CD14-positive monocyte (primary cell): ENCODE results near the gene MYH16. TPM values are rescaled to one million over a fixed set of nuclear protein-coding genes. Genes with fewer than 3 reads are reported as not detected.

Experiments
- DNase-seq, 3 donors: peaks; one replicate each; pipeline ENCODE4 v3.0.0-alpha.2; 2011 to 2022
- H2AFZ ChIP-seq: 2 replicates; pipeline ENCODE4 v1.6.0; 2012; ENCODE audit warnings: mild to moderate bottlenecking, low read depth, low read length, inconsistent platforms; ENCODE audit not compliant: insufficient read depth, poor library complexity, severe bottlenecking
- H3K27ac ChIP-seq, 2 donors: 1 replicate in 1 of 2; 2 replicates in 1 of 2; pipeline ENCODE4 v1.5.1; 2012 to 2013; ENCODE audit warnings: low read length in 2 of 2, control low read depth in 1 of 2, inconsistent platforms in 1 of 2, low read depth in 1 of 2, mild to moderate bottlenecking in 1 of 2
- H3K27me3 ChIP-seq, 2 donors: one replicate each; pipeline versions ENCODE4 v1.6.0 to v1.6.1; 2011 to 2013; ENCODE audit warnings: low read length in 2 of 2; ENCODE audit not compliant: control insufficient read depth in 2 of 2, insufficient read depth in 2 of 2
- H3K36me3 ChIP-seq, 2 donors: replicated peaks in 1 of 2; 1 replicate in 1 of 2; 2 replicates in 1 of 2; pipeline versions ENCODE4 v1.5.1 to v1.6.1; 2012 to 2013; ENCODE audit warnings: low read length in 2 of 2, control low read depth in 1 of 2, inconsistent platforms in 1 of 2, mild to moderate bottlenecking in 1 of 2; ENCODE audit not compliant: insufficient read depth in 2 of 2, control insufficient read depth in 1 of 2
- H3K4me1 ChIP-seq, 2 donors: 1 replicate in 1 of 2; 2 replicates in 1 of 2; pipeline versions ENCODE4 v1.5.1 to v1.6.1; 2012 to 2013; ENCODE audit warnings: low read length in 2 of 2, control low read depth in 1 of 2, inconsistent platforms in 1 of 2, mild to moderate bottlenecking in 1 of 2, moderate library complexity in 1 of 2; ENCODE audit not compliant: insufficient read depth in 2 of 2, control insufficient read depth in 1 of 2
- H3K4me2 ChIP-seq: replicated peaks from 2 replicates; pipeline ENCODE3; 2012; ENCODE audit warnings: low read length, moderate library complexity, mild to moderate bottlenecking; ENCODE audit not compliant: poor library complexity, severe bottlenecking; ENCODE audit errors: extremely low read depth
- H3K4me3 ChIP-seq, 3 experiments: fragments of 200-600 bp in 1 of 3; sonication (generic) in 1 of 3; replicated peaks in 1 of 3; 1 replicate in 2 of 3; 2 replicates in 1 of 3; pipeline ENCODE4 v1.5.1; 2011 to 2013; ENCODE audit warnings: low read length in 3 of 3, mild to moderate bottlenecking in 3 of 3, control low read depth in 2 of 3, low read depth in 2 of 3, inconsistent platforms in 1 of 3, moderate library complexity in 1 of 3
- H3K79me2 ChIP-seq: 2 replicates; pipeline ENCODE4 v1.6.0; 2012; ENCODE audit warnings: mild to moderate bottlenecking, control low read depth, inconsistent platforms, low read length, moderate library complexity; ENCODE audit not compliant: insufficient read depth
- H3K9ac ChIP-seq: 2 replicates; pipeline ENCODE4 v1.6.0; 2017; ENCODE audit warnings: low read length, mild to moderate bottlenecking; ENCODE audit not compliant: insufficient read depth, poor library complexity, severe bottlenecking
- H3K9me3 ChIP-seq, 2 donors: replicated peaks in 1 of 2; 1 replicate in 1 of 2; 2 replicates in 1 of 2; pipeline versions ENCODE4 v1.5.1 to v1.6.1; 2012 to 2013; ENCODE audit warnings: low read length in 2 of 2, control low read depth in 1 of 2; ENCODE audit not compliant: control insufficient read depth in 1 of 2, insufficient read depth in 1 of 2
- H4K20me1 ChIP-seq: 2 replicates; pipeline ENCODE4 v1.6.0; 2012; ENCODE audit warnings: mild to moderate bottlenecking, low read length, control low read depth, moderate library complexity; ENCODE audit not compliant: insufficient read depth
- H3K27ac Mint-ChIP-seq, 7 donors: one replicate each; pipeline ENCODE4 v1.8.0; 2020; ENCODE audit warnings: mild to moderate bottlenecking in 7 of 7, mixed read lengths in 7 of 7, moderate library complexity in 6 of 7, inconsistent platforms in 2 of 7
- H3K27me3 Mint-ChIP-seq, 3 donors: one replicate each; pipeline ENCODE4 v1.8.0; 2021 to 2022; ENCODE audit warnings: low read depth in 3 of 3, mild to moderate bottlenecking in 3 of 3, mixed read lengths in 3 of 3, moderate library complexity in 3 of 3, inconsistent platforms in 1 of 3
- H3K36me3 Mint-ChIP-seq, 2 donors: one replicate each; pipeline ENCODE4 v1.8.0; 2020; ENCODE audit warnings: mixed read lengths in 2 of 2, inconsistent platforms in 1 of 2, mild to moderate bottlenecking in 1 of 2
- H3K4me1 Mint-ChIP-seq: one replicate; pipeline ENCODE4 v1.8.0; 2020; ENCODE audit warnings: mild to moderate bottlenecking, mixed read lengths
- H3K4me3 Mint-ChIP-seq, 2 donors: one replicate each; pipeline ENCODE4 v1.8.0; 2020; ENCODE audit warnings: mild to moderate bottlenecking in 2 of 2, mixed read lengths in 2 of 2, moderate library complexity in 1 of 2
- H3K9me3 Mint-ChIP-seq, 7 donors: one replicate each; pipeline ENCODE4 v1.8.0; 2020 to 2022; ENCODE audit warnings: mixed read lengths in 7 of 7, mild to moderate bottlenecking in 6 of 7, moderate library complexity in 6 of 7, inconsistent platforms in 2 of 7
- CTCF ChIP-seq: fragments of 200-600 bp; IDR thresholded peaks from one replicate; pipeline ENCODE4 v1.8.0; 2022; ENCODE audit warnings: antibody characterized with exemption, mild to moderate bottlenecking
- WGBS: methylation state at CpG from one replicate; pipeline ENCODE4 v1.1.5; 2013; ENCODE audit warnings: missing lambda C conversion rate; ENCODE audit not compliant: insufficient coverage; 5-methylcytosine and 5-hydroxymethylcytosine counted together
- intact Hi-C, 2 donors: fragments of 100-400 bp; cut with micrococcal nuclease; formaldehyde crosslinking; loops; one replicate each; pipeline versions ENCODE4 v1.15.0 to v1.15.1; 2023
- polyA plus RNA-seq, 3 donors: library from polyadenylated mRNA; depleted of rRNA in 1 of 3; unstranded in 2 of 3; stranded (reverse) in 1 of 3; fragments of 300-500 nt in 2 of 3; fragments of >200 nt in 1 of 3; fragmentation: Illumina TruSeq in 2 of 3; gene quantifications; 1 replicate in 2 of 3; 2 replicates in 1 of 3; pipeline ENCODE4 v1.2.3, GENCODE V29; 2012 to 2021

MYH16 gene
- polyA plus RNA-seq, 3 donors, result not detected

GRCh38 chr7:99261646-99262045 lies 11.0 kb upstream of the MYH16 start:
- no peak for DNase-seq
- Histone ChIP-seq H3K4me3 (no peak overlapping the region), H3K4me1 (no peaks in the 10 kb centered on the region), H3K27ac (no peak overlapping the region), H3K9me3 (no peaks in the 10 kb centered on the region), H3K79me2 (no peaks in the 10 kb centered on the region), H3K27me3 (no peaks in the 10 kb centered on the region), H3K9ac (no peak overlapping the region), H3K4me2 (no peak overlapping the region), H4K20me1 (no peaks in the 10 kb centered on the region), H3K36me3 (no peaks in the 10 kb centered on the region), H2AFZ (no peak overlapping the region)
- no peaks in the 10 kb centered on the region for H3K4me1 Mint-ChIP-seq
- no peak overlapping the region for H3K27ac Mint-ChIP-seq
- H3K4me3 Mint-ChIP-seq, result no peak overlapping the region
- no peaks in the 10 kb centered on the region for H3K36me3 Mint-ChIP-seq
- intact Hi-C loops, result no loop called here
- WGBS, result 90% methylated on average over 3 of the region's 6 CpGs
- TF ChIP-seq CTCF, result no peak
- H3K9me3 Mint-ChIP-seq, result peaks cover 0 to 8% (median 0%) of the 10 kb centered on the region in 7 donors
- peaks cover 0 to 18% (median 5%) of the 10 kb centered on the region in 3 donors for H3K27me3 Mint-ChIP-seq

- Mint-ChIP-seq H3K27me3 (peaks cover 0 to 18% (median 7%) of the 10 kb centered on the region in 3 donors), H3K4me3 (no peak overlapping the region), H3K4me1 (no peaks in the 10 kb centered on the region), H3K9me3 (peaks cover 0 to 6% (median 0%) of the 10 kb centered on the region in 7 donors), H3K36me3 (no peaks in the 10 kb centered on the region), H3K27ac (no peak overlapping the region)
- Histone ChIP-seq H2AFZ (no peak overlapping the region), H3K36me3 (no peaks in the 10 kb centered on the region), H3K9ac (no peak overlapping the region), H3K27me3 (no peaks in the 10 kb centered on the region), H3K4me2 (no peak overlapping the region), H3K4me1 (no peaks in the 10 kb centered on the region), H3K27ac (no peak overlapping the region), H4K20me1 (no peaks in the 10 kb centered on the region), H3K4me3 (no peak overlapping the region), H3K9me3 (no peaks in the 10 kb centered on the region), H3K79me2 (no peaks in the 10 kb centered on the region)
- no peak for DNase-seq
- TF ChIP-seq CTCF, result no peak
- intact Hi-C loops, result no loop called here
- 86% methylated on average over 2 of the region's 4 CpGs for WGBS
Observed at GRCh38 chr7:99265848-99266480, 6.7 kb upstream of the MYH16 start.
